GM12878 (cell line): Measurements from ENCODE around the gene ARL14EP. TPM values are rescaled to one million over a fixed set of nuclear protein-coding genes. Genes with fewer than 3 reads are reported as not detected.

Experiments used
- ATAC-seq: fragments of 200-7000 bp; cut with Tn5 transposase; 3 replicates; pipeline ENCODE4 v1.9.1; 2020; ENCODE audit warnings: mild to moderate bottlenecking, moderate library complexity
- BruUV-seq: library from RNA; stranded (reverse); fragments of 400-500 nt; replicated peaks from 2 replicates; lab custom pipeline; 2021; lab: Mats Ljungman, UMichigan
- CTCF ChIA-PET: fragments of 300-600 bp; sonication (Branson Sonifier 250); formaldehyde crosslinking; extraction: SDS; loops from one replicate; lab custom pipeline; 2021; ENCODE audit warnings: inconsistent platforms; lab: Yijun Ruan, JAX
- POLR2A ChIA-PET: fragments of 350-600 bp; formaldehyde crosslinking; extraction: SDS; loops from one replicate; lab custom pipeline; 2021; ENCODE audit warnings: inconsistent platforms; lab: Charles Lee
- RAD21 ChIA-PET: fragments of 300-600 bp; sonication (Branson Sonifier 250); formaldehyde crosslinking; loops from one replicate; lab custom pipeline; 2023; ENCODE audit warnings: antibody characterized with exemption; ENCODE audit not compliant: unreplicated experiment; lab: Charles Lee
- SMC1A ChIA-PET: fragments of 300-600 bp; sonication (Branson Sonifier 250); formaldehyde crosslinking; loops from one replicate; lab custom pipeline; 2023; ENCODE audit not compliant: unreplicated experiment, uncharacterized antibody; lab: Charles Lee
- DNase-seq: peaks from one replicate; pipeline ENCODE4 v3.0.0-alpha.2; 2011; ENCODE audit warnings: low read depth, low spot score
- FAIRE-seq: peaks from 3 replicates; lab custom pipeline; 2011; peaks lifted over from hg19 to GRCh38; lab: Jason Lieb, UNC
- H2AFZ ChIP-seq: 2 replicates; pipeline ENCODE4 v1.6.0; 2011; ENCODE audit warnings: low read depth, low read length, control low read depth; ENCODE audit not compliant: control insufficient read depth
- H3K27ac ChIP-seq: 2 replicates; pipeline ENCODE4 v1.5.1; 2011; ENCODE audit warnings: control low read depth; ENCODE audit not compliant: control insufficient read depth, insufficient read depth
- H3K27me3 ChIP-seq, 2 experiments: replicated peaks in 1 of 2; 2 replicates each; pipeline versions ENCODE4 v1.6.0 to v1.6.1; 2011; ENCODE audit warnings: low read length in 1 of 2; ENCODE audit not compliant: control insufficient read depth in 2 of 2, insufficient read depth in 2 of 2
- H3K36me3 ChIP-seq, 2 experiments: 2 replicates each; pipeline ENCODE4 v1.5.1; 2011; ENCODE audit warnings: low read length in 1 of 2; ENCODE audit not compliant: control insufficient read depth in 2 of 2, insufficient read depth in 2 of 2
- H3K4me1 ChIP-seq: 2 replicates; pipeline ENCODE4 v1.6.1; 2011; ENCODE audit warnings: mild to moderate bottlenecking, low read length, moderate library complexity, mixed read lengths; ENCODE audit not compliant: control insufficient read depth, insufficient read depth
- H3K4me2 ChIP-seq: 2 replicates; pipeline ENCODE4 v1.6.0; 2011; ENCODE audit warnings: control low read depth; ENCODE audit not compliant: control insufficient read depth, insufficient read depth
- H3K4me3 ChIP-seq: fragments of 200-600 bp; sonication (generic); 2 replicates; pipeline ENCODE4 v1.5.1; 2016
- H3K79me2 ChIP-seq: 2 replicates; pipeline ENCODE4 v1.6.0; 2011; ENCODE audit warnings: low read length; ENCODE audit not compliant: control insufficient read depth, insufficient read depth
- H3K9ac ChIP-seq: 2 replicates; pipeline ENCODE4 v1.8.0; 2011; ENCODE audit warnings: low read length, control low read depth, mixed read lengths; ENCODE audit not compliant: control insufficient read depth, insufficient read depth
- H3K9me3 ChIP-seq: replicated peaks from 3 replicates; pipeline ENCODE4 v1.5.1; 2011; ENCODE audit warnings: mild to moderate bottlenecking, low read length; ENCODE audit not compliant: control insufficient read depth, insufficient read depth
- H4K20me1 ChIP-seq: 2 replicates; pipeline ENCODE4 v1.6.0; 2011; ENCODE audit not compliant: control insufficient read depth, insufficient read depth
- BCLAF1 ChIP-seq: fragments of 450-650 bp; IDR thresholded peaks from 2 replicates; pipeline ENCODE4 v1.6.1; 2017; ENCODE audit warnings: antibody characterized with exemption, mild to moderate bottlenecking, moderate library complexity
- CEBPB ChIP-seq, 2 experiments: fragments of 150-350 bp in 1 of 2; IDR thresholded peaks; 2 replicates each; pipeline ENCODE4 v1.6.1; 2012 to 2014; ENCODE audit warnings: low read depth in 2 of 2, low read length in 2 of 2, borderline replicate concordance in 1 of 2, inconsistent platforms in 1 of 2
- IRF4 ChIP-seq: IDR thresholded peaks from 2 replicates; pipeline ENCODE4 v1.6.1; 2011; ENCODE audit warnings: low read depth, low read length
- PKNOX1 ChIP-seq: fragments of 450-650 bp; IDR thresholded peaks from 2 replicates; pipeline ENCODE4 v1.6.1; 2016; ENCODE audit warnings: mild to moderate bottlenecking
- POLR2AphosphoS2 ChIP-seq: IDR thresholded peaks from 2 replicates; pipeline ENCODE4 v1.6.1; 2011; ENCODE audit warnings: low read depth, mild to moderate bottlenecking, low read length, improper control_type of control experiment, moderate library complexity
- SREBF1 ChIP-seq: IDR thresholded peaks from 2 replicates; pipeline ENCODE4 v1.6.1; 2012; ENCODE audit warnings: mild to moderate bottlenecking, low read length
- YY1 ChIP-seq: IDR thresholded peaks from 2 replicates; pipeline ENCODE4 v1.6.1; 2011; ENCODE audit warnings: low read depth, mild to moderate bottlenecking, low read length
- ZNF622 ChIP-seq: fragments of 450-650 bp; IDR thresholded peaks from 2 replicates; pipeline ENCODE4 v1.6.1; 2017; ENCODE audit warnings: mild to moderate bottlenecking, inconsistent platforms
- in situ Hi-C: fragments of 300-500 bp; cut with MboI; formaldehyde crosslinking; loops from 9 replicates; pipeline ENCODE4 v1.14.3; 2018; ENCODE audit warnings: mixed read lengths
- intact Hi-C: fragments of 100-400 bp; cut with micrococcal nuclease; formaldehyde crosslinking; loops from one replicate; pipeline ENCODE4 v1.14.2; 2022; ENCODE audit not compliant: unreplicated experiment
- polyA plus RNA-seq, 11 experiments: library from polyadenylated mRNA; depleted of rRNA in 4 of 11; unstranded in 6 of 11; stranded (reverse) in 5 of 11; fragments of >200 nt; fragmentation: Nextera tagmentation in 4 of 11; fragmentation: Illumina TruSeq in 1 of 11; extraction: Ambion mirVana in 4 of 11; extraction: Trizol in 1 of 11; gene quantifications; 1 replicate in 1 of 11; 2 replicates in 10 of 11; pipeline versions ENCODE4 v1.2.1 to v1.2.3, GENCODE V29; 2011 to 2016; ENCODE audit warnings: inconsistent platforms in 2 of 11, missing spikeins in 2 of 11, low read depth in 1 of 11
- total RNA-seq, 4 experiments: library from RNA; depleted of rRNA in 3 of 4; stranded (reverse); fragments of >200 nt in 3 of 4; fragmentation: Illumina TruSeq in 1 of 4; extraction: Trizol in 1 of 4; gene quantifications; 2 replicates each; pipeline versions ENCODE4 v1.2.1 to v1.2.3, GENCODE V29; 2013 to 2021
- TF ChIP-seq, protein P1 (sequence below): fragments of 450-650 bp; formaldehyde crosslinking; IDR thresholded peaks from 2 replicates; pipeline ENCODE4 v1.4.0; 2022; ENCODE audit warnings: mild to moderate bottlenecking, moderate library complexity

ARL14EP gene
- total and polyA plus RNA-seq, 10 of the 15 experiments (the other 5 are each of a cell fraction or from before 2014, with no cell fraction given): 18.1 to 59.8 (median 42.8) TPM

GRCh38 chr11:30326906-30327305 is 4.0 kb downstream of the ARL14EP start (continued):
- no peak for TF ChIP-seq YY1
- TF ChIP-seq, all 136 proteins: peak for 0

GRCh38 chr11:30328681-30329080 is 5.8 kb downstream of the ARL14EP start:
- ChIA-PET SMC1A (interaction anchor here (5.1 to 10.4 kb wide), 3 partner anchors 12 to 16 kb away, joined by 27 to 71 read pairs (median 51); no protein-coding TSS in a partner anchor), CTCF (interaction anchor here (0.7 to 2.0 kb wide), 6 partner anchors 9 to 200 kb away, joined by 3 to 7 read pairs (median 4); no protein-coding TSS in a partner anchor), RAD21 (interaction anchor here (2.7 kb wide), 1 partner anchor 12 kb away, joined by 6 read pairs; no protein-coding TSS in a partner anchor), POLR2A (interaction anchor here (0.7 kb wide), 1 partner anchor 24 kb away, joined by 3 read pairs; no protein-coding TSS in a partner anchor)
- in situ Hi-C loops (loop anchor here (25.0 kb wide), 1 partner anchor 1759 kb away; the partner anchor contains the start of gene RCN1), intact Hi-C loops (loop anchor here (10.0 kb wide), 1 partner anchor 994 kb away; no protein-coding TSS in a partner anchor)
- Histone ChIP-seq H2AFZ (no peak overlapping the region), H3K36me3 (peaks cover under 1 to 17% of the 10 kb centered on the region in 2 experiments; a peak in 2 of 4 replicates), H3K79me2 (peaks cover 60% of the 10 kb centered on the region), H3K27me3 (no peaks in the 10 kb centered on the region), H3K9ac (no peak overlapping the region), H3K27ac (no peak overlapping the region), H3K9me3 (no peaks in the 10 kb centered on the region), H3K4me1 (peaks cover 2% of the 10 kb centered on the region; the same call in 1 of the 2 replicates), H4K20me1 (no peaks in the 10 kb centered on the region), H3K4me3 (no peak overlapping the region), H3K4me2 (no peak overlapping the region)
- TF ChIP-seq ZNF622: no peak
- TF ChIP-seq SREBF1: no peak
- no peak for TF ChIP-seq PKNOX1
- no peak for TF ChIP-seq BCLAF1
- TF ChIP-seq, protein P1, sequence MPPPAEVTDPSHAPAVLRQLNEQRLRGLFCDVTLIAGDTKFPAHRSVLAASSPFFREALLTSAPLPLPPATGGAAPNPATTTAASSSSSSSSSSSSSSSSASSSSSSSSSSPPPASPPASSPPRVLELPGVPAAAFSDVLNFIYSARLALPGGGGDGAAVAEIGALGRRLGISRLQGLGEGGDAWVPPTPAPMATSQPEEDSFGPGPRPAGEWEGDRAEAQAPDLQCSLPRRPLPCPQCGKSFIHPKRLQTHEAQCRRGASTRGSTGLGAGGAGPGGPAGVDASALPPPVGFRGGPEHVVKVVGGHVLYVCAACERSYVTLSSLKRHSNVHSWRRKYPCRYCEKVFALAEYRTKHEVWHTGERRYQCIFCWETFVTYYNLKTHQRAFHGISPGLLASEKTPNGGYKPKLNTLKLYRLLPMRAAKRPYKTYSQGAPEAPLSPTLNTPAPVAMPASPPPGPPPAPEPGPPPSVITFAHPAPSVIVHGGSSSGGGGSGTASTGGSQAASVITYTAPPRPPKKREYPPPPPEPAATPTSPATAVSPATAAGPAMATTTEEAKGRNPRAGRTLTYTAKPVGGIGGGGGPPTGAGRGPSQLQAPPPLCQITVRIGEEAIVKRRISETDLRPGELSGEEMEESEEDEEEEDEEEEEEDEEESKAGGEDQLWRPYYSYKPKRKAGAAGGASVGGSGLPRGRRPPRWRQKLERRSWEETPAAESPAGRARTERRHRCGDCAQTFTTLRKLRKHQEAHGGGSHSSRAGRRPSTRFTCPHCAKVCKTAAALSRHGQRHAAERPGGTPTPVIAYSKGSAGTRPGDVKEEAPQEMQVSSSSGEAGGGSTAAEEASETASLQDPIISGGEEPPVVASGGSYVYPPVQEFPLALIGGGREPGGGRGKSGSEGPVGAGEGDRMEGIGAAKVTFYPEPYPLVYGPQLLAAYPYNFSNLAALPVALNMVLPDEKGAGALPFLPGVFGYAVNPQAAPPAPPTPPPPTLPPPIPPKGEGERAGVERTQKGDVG (CRISPR knock-in tag): no peak
- TF ChIP-seq CEBPB (IDR thresholded peaks at IDR 0.05; ENCODE audit: borderline replicate concordance in 1 of 2, low read depth in 2 of 2, low read length in 2 of 2): no peak
- TF ChIP-seq POLR2AphosphoS2: no peak
- no peak for TF ChIP-seq IRF4
- ATAC-seq (no peak), DNase-seq (no peak), FAIRE-seq (no peak)
- BruUV-seq: no TSS peak
